ENCODE measurements around the gene MAP10. TPM values are rescaled to one million over a fixed set of nuclear protein-coding genes. Genes with fewer than 3 reads are reported as not detected.
A peak's percentile ranks its signal among the peaks of the same experiment; 100 is the strongest.

The MAP10 gene
- total and polyA plus RNA-seq, 10 of the 15 experiments (the other 5 are each of a cell fraction or from before 2014, with no cell fraction given), result 0.85 to 5.0 (median 4.3) TPM

GRCh38 chr1:232841823-232842565, 36.8 kb downstream of the MAP10 start:
- no peaks in the 10 kb centered on the region for H3K27me3 ChIP-seq (replicated peaks in 1 of 2; ENCODE audit: control insufficient read depth in 2 of 2, insufficient read depth in 2 of 2, low read length in 1 of 2)
- no peak overlapping the region for H3K27ac ChIP-seq (ENCODE audit: control insufficient read depth, insufficient read depth)
- BruUV-seq (replicated peaks), result no TSS peak
- intact Hi-C loops (cut with micrococcal nuclease; ENCODE audit: unreplicated experiment) (no loop called here), in situ Hi-C loops (cut with MboI) (no loop called here)
- no peak overlapping the region for H2AFZ ChIP-seq (ENCODE audit: control insufficient read depth, low read depth, low read length)
- no peaks in the 10 kb centered on the region for H3K36me3 ChIP-seq (ENCODE audit: control insufficient read depth in 2 of 2, insufficient read depth in 2 of 2, low read length in 1 of 2)
- no peak overlapping the region for H3K4me2 ChIP-seq (ENCODE audit: control insufficient read depth, insufficient read depth)
- no peaks in the 10 kb centered on the region for H4K20me1 ChIP-seq (ENCODE audit: control insufficient read depth, insufficient read depth)
- FAIRE-seq, result no peak
- ChIA-PET CTCF (no interaction called here), RAD21 (ENCODE audit: unreplicated experiment) (no interaction called here), SMC1A (ENCODE audit: uncharacterized antibody, unreplicated experiment) (interaction anchor here (0.7 kb wide), 2 partner anchors 9 to 195 kb away, joined by 3 read pairs; no protein-coding TSS in a partner anchor), POLR2A (no interaction called here)
- WGBS (ENCODE audit: insufficient coverage, insufficient replicate concordance, low lambda C conversion rate, missing lambda C conversion rate), result 8% methylated on average over 5 of the region's 6 CpGs
- ATAC-seq, result peak; percentile 73
- H3K79me2 ChIP-seq (ENCODE audit: control insufficient read depth, insufficient read depth, low read length), result no peaks in the 10 kb centered on the region
- H3K9me3 ChIP-seq (replicated peaks; ENCODE audit: control insufficient read depth, insufficient read depth, low read length), result no peaks in the 10 kb centered on the region; the same call in 2 of the 3 replicates
- H3K9ac ChIP-seq (ENCODE audit: control insufficient read depth, insufficient read depth, low read length), result no peak overlapping the region
- no peaks in the 10 kb centered on the region for H3K4me1 ChIP-seq (ENCODE audit: control insufficient read depth, insufficient read depth, low read length)
- no peak for DNase-seq (ENCODE audit: low read depth, low spot score)
- TF ChIP-seq NFXL1 (IDR thresholded peaks at IDR 0.05; ENCODE audit: borderline replicate concordance), result no peak
- no peak for TF ChIP-seq SMARCA5 (IDR thresholded peaks at IDR 0.05)
- TF ChIP-seq JUNB (IDR thresholded peaks at IDR 0.05), result 0 out of 2 replicates have a peak, but pooled peaks have one; percentile 21
- no peak overlapping the region for H3K4me3 ChIP-seq

DNA sequence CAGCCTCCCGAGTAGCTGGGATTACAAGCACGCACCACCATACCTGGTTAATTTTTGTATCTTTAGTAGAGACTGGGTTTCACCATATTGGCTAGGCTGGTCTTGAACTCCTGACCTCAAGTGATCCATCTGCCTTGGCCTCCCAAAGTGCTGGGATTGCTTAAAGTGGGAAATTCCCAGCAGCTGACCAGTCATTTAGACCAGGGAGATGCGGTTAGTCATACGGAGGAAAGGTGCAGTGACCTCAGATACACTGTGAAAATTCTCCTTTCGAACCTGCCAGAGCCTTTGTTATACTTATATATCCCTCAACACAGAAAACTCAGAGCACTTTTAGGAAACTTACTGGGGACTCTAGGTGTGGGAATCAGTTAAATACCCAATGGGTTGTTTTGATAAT, 39.6 kb downstream of the MAP10 start:
- H4K20me1 ChIP-seq (ENCODE audit: control insufficient read depth, insufficient read depth), result no peaks in the 10 kb centered on the region
- no TSS peak for BruUV-seq (replicated peaks)
- WGBS (ENCODE audit: insufficient coverage, insufficient replicate concordance, low lambda C conversion rate, missing lambda C conversion rate), result 39% methylated on average over 5 of the region's 5 CpGs
- in situ Hi-C loops (cut with MboI) (no loop called here), intact Hi-C loops (cut with micrococcal nuclease; ENCODE audit: unreplicated experiment) (no loop called here)
- H3K27me3 ChIP-seq (replicated peaks in 1 of 2; ENCODE audit: control insufficient read depth in 2 of 2, insufficient read depth in 2 of 2, low read length in 1 of 2), result no peaks in the 10 kb centered on the region
- H3K9me3 ChIP-seq (replicated peaks; ENCODE audit: control insufficient read depth, insufficient read depth, low read length), result no peaks in the 10 kb centered on the region; the same call in 2 of the 3 replicates
- CTCF ChIA-PET, result no interaction called here
- H3K4me3 ChIP-seq, result no peak overlapping the region
- ATAC-seq (no peak; the same call in 2 of the 3 replicates), DNase-seq (ENCODE audit: low read depth, low spot score) (no peak), FAIRE-seq (no peak)
- RAD21 ChIA-PET (ENCODE audit: unreplicated experiment), result no interaction called here
- no peak overlapping the region for H3K4me2 ChIP-seq (ENCODE audit: control insufficient read depth, insufficient read depth)
- no peaks in the 10 kb centered on the region for H3K36me3 ChIP-seq (ENCODE audit: control insufficient read depth in 2 of 2, insufficient read depth in 2 of 2, low read length in 1 of 2)
- SMC1A ChIA-PET (ENCODE audit: uncharacterized antibody, unreplicated experiment), result no interaction called here
- no peak overlapping the region for H3K9ac ChIP-seq (ENCODE audit: control insufficient read depth, insufficient read depth, low read length)
- H3K27ac ChIP-seq (ENCODE audit: control insufficient read depth, insufficient read depth), result no peak overlapping the region
- no peak overlapping the region for H2AFZ ChIP-seq (ENCODE audit: control insufficient read depth, low read depth, low read length)
- peak; percentile 54; the same call in 1 of the 2 replicates for TF ChIP-seq RUNX3 (IDR thresholded peaks at IDR 0.05; ENCODE audit: low read length)
- TF ChIP-seq MYB (IDR thresholded peaks at IDR 0.05; ENCODE audit: borderline replicate concordance, low read depth, low read length), result no peak
- POLR2A ChIA-PET, result no interaction called here
- no peaks in the 10 kb centered on the region for H3K4me1 ChIP-seq (ENCODE audit: control insufficient read depth, insufficient read depth, low read length)
- H3K79me2 ChIP-seq (ENCODE audit: control insufficient read depth, insufficient read depth, low read length), result no peaks in the 10 kb centered on the region

All from GM12878 (cell line).